Measurements from ENCODE around the gene MTRFR. TPM values are rescaled to one million over a fixed set of nuclear protein-coding genes. Genes with fewer than 3 reads are reported as not detected.
A peak's percentile ranks its signal among the peaks of the same experiment; 100 is the strongest.

The MTRFR gene
- total and polyA plus RNA-seq, 4 donors = 4.3 to 12.1 (median 10.0) TPM

GRCh38 chr12:123266679-123267277 lies 33.5 kb downstream of the MTRFR start:
- WGBS, 2 donors = 89 to 90% methylated on average over 19 of the region's 19 CpGs
- ATAC-seq (ENCODE audit: low FRiP score) = no peak
- intact Hi-C loops (cut with DNase I) = no loop called here
- H3K27ac ChIP-seq (ENCODE audit: low read depth in 1 of 2, low read length in 2 of 2) = no peak overlapping the region
- DNase-seq = peak in 1 of 2 donors; percentile 68
- H3K36me3 ChIP-seq (ENCODE audit: control insufficient read depth in 1 of 2, insufficient read depth in 2 of 2, low read length in 1 of 2) = peaks cover 0 to 5% of the 10 kb centered on the region in 2 donors
- no peaks in the 10 kb centered on the region for H3K4me1 ChIP-seq (ENCODE audit: control insufficient read depth in 1 of 2, insufficient read depth in 2 of 2, low read length in 2 of 2)
- H3K4me3 ChIP-seq (ENCODE audit: low read length in 2 of 2) = no peak overlapping the region
- no peaks in the 10 kb centered on the region for H3K9me3 ChIP-seq (ENCODE audit: control insufficient read depth, low read length)
- H3K27me3 ChIP-seq (ENCODE audit: control insufficient read depth in 1 of 2, insufficient read depth in 2 of 2, low read length in 1 of 2) = no peaks in the 10 kb centered on the region

- Histone ChIP-seq H3K9me3 (ENCODE audit: control insufficient read depth, low read length) (no peaks in the 10 kb centered on the region), H3K4me3 (ENCODE audit: low read length in 2 of 2) (no peak overlapping the region), H3K36me3 (ENCODE audit: control insufficient read depth in 1 of 2, insufficient read depth in 2 of 2, low read length in 1 of 2) (peaks cover 0 to 4% of the 10 kb centered on the region in 2 donors), H3K27me3 (ENCODE audit: control insufficient read depth in 1 of 2, insufficient read depth in 2 of 2, low read length in 1 of 2) (no peaks in the 10 kb centered on the region), H3K27ac (ENCODE audit: low read depth in 1 of 2, low read length in 2 of 2) (no peak overlapping the region), H3K4me1 (ENCODE audit: control insufficient read depth in 1 of 2, insufficient read depth in 2 of 2, low read length in 2 of 2) (no peaks in the 10 kb centered on the region)
- no peak for DNase-seq
- intact Hi-C loops (cut with DNase I) = no loop called here
- WGBS, 2 donors = 91% methylated on average over 7 of the region's 7 CpGs
- no peak for ATAC-seq (ENCODE audit: low FRiP score)
These were observed 34.2 kb downstream of the MTRFR start for GRCh38 chr12:123267335-123267920.

GRCh38 chr12:123267991-123268843 lies 35.0 kb downstream of the MTRFR start:
- peaks cover 0 to 4% of the 10 kb centered on the region in 2 donors for H3K36me3 ChIP-seq (ENCODE audit: control insufficient read depth in 1 of 2, insufficient read depth in 2 of 2, low read length in 1 of 2)
- H3K4me1 ChIP-seq (ENCODE audit: control insufficient read depth in 1 of 2, insufficient read depth in 2 of 2, low read length in 2 of 2) = no peaks in the 10 kb centered on the region
- intact Hi-C loops (cut with DNase I) = no loop called here
- no peak for ATAC-seq (ENCODE audit: low FRiP score)
- no peaks in the 10 kb centered on the region for H3K9me3 ChIP-seq (ENCODE audit: control insufficient read depth, low read length)
- DNase-seq = peak; percentile 62 to 79
- WGBS, 2 donors = 45 to 48% methylated on average over 36 of the region's 36 CpGs
- H3K4me3 ChIP-seq (ENCODE audit: low read length in 2 of 2) = no peak overlapping the region
- H3K27me3 ChIP-seq (ENCODE audit: control insufficient read depth in 1 of 2, insufficient read depth in 2 of 2, low read length in 1 of 2) = no peaks in the 10 kb centered on the region
- no peak overlapping the region for H3K27ac ChIP-seq (ENCODE audit: low read depth in 1 of 2, low read length in 2 of 2)

GRCh38 chr12:123268850-123269249 lies 35.6 kb downstream of the MTRFR start:
- DNase-seq (peak; percentile 51 to 67), ATAC-seq (ENCODE audit: low FRiP score) (no peak)
- H3K4me1 ChIP-seq (ENCODE audit: control insufficient read depth in 1 of 2, insufficient read depth in 2 of 2, low read length in 2 of 2) = no peaks in the 10 kb centered on the region
- intact Hi-C loops (cut with DNase I) = no loop called here
- 76 to 78% methylated on average over 13 of the region's 13 CpGs for WGBS, 2 donors
- peaks cover 0 to 4% of the 10 kb centered on the region in 2 donors for H3K36me3 ChIP-seq (ENCODE audit: control insufficient read depth in 1 of 2, insufficient read depth in 2 of 2, low read length in 1 of 2)
- H3K27me3 ChIP-seq (ENCODE audit: control insufficient read depth in 1 of 2, insufficient read depth in 2 of 2, low read length in 1 of 2) = no peaks in the 10 kb centered on the region
- no peaks in the 10 kb centered on the region for H3K9me3 ChIP-seq (ENCODE audit: control insufficient read depth, low read length)
- H3K4me3 ChIP-seq (ENCODE audit: low read length in 2 of 2) = no peak overlapping the region
- no peak overlapping the region for H3K27ac ChIP-seq (ENCODE audit: low read depth in 1 of 2, low read length in 2 of 2)

- peaks cover 0 to 4% of the 10 kb centered on the region in 2 donors for H3K36me3 ChIP-seq (ENCODE audit: control insufficient read depth in 1 of 2, insufficient read depth in 2 of 2, low read length in 1 of 2)
- no peaks in the 10 kb centered on the region for H3K27me3 ChIP-seq (ENCODE audit: control insufficient read depth in 1 of 2, insufficient read depth in 2 of 2, low read length in 1 of 2)
- H3K27ac ChIP-seq (ENCODE audit: low read depth in 1 of 2, low read length in 2 of 2) = peak overlapping the region in 1 of 2 donors; percentile 59
- H3K9me3 ChIP-seq (ENCODE audit: control insufficient read depth, low read length) = no peaks in the 10 kb centered on the region
- 5 to 8% methylated on average over 32 of the region's 32 CpGs for WGBS, 2 donors
- H3K4me1 ChIP-seq (ENCODE audit: control insufficient read depth in 1 of 2, insufficient read depth in 2 of 2, low read length in 2 of 2) = no peaks in the 10 kb centered on the region
- DNase-seq (peak; percentile 84 to 89), ATAC-seq (ENCODE audit: low FRiP score) (peak; percentile 68)
- intact Hi-C loops (cut with DNase I) = no loop called here
- peak overlapping the region; percentile 90 to 95 for H3K4me3 ChIP-seq (ENCODE audit: low read length in 2 of 2)
These were observed 36.2 kb downstream of the MTRFR start for GRCh38 chr12:123269395-123269892.

GRCh38 chr12:123269896-123270213 lies 36.6 kb downstream of the MTRFR start:
- H3K4me3 ChIP-seq (ENCODE audit: low read length in 2 of 2) = peak overlapping the region; percentile 90 to 95
- peak in 1 of 2 donors; percentile 50 for DNase-seq
- ATAC-seq (ENCODE audit: low FRiP score) = no peak
- H3K36me3 ChIP-seq (ENCODE audit: control insufficient read depth in 1 of 2, insufficient read depth in 2 of 2, low read length in 1 of 2) = peaks cover 0 to 4% of the 10 kb centered on the region in 2 donors
- H3K4me1 ChIP-seq (ENCODE audit: control insufficient read depth in 1 of 2, insufficient read depth in 2 of 2, low read length in 2 of 2) = no peaks in the 10 kb centered on the region
- no peaks in the 10 kb centered on the region for H3K9me3 ChIP-seq (ENCODE audit: control insufficient read depth, low read length)
- no peaks in the 10 kb centered on the region for H3K27me3 ChIP-seq (ENCODE audit: control insufficient read depth in 1 of 2, insufficient read depth in 2 of 2, low read length in 1 of 2)
- intact Hi-C loops (cut with DNase I) = no loop called here
- peak overlapping the region; percentile 15 to 59 for H3K27ac ChIP-seq (ENCODE audit: low read depth in 1 of 2, low read length in 2 of 2)
- 1% methylated on average over 7 of the region's 7 CpGs for WGBS, 2 donors

GRCh38 chr12:123270214-123271000 lies 37.2 kb downstream of the MTRFR start:
- Histone ChIP-seq H3K4me1 (ENCODE audit: control insufficient read depth in 1 of 2, insufficient read depth in 2 of 2, low read length in 2 of 2) (no peaks in the 10 kb centered on the region), H3K36me3 (ENCODE audit: control insufficient read depth in 1 of 2, insufficient read depth in 2 of 2, low read length in 1 of 2) (peaks cover 0 to 2% of the 10 kb centered on the region in 2 donors), H3K9me3 (ENCODE audit: control insufficient read depth, low read length) (no peaks in the 10 kb centered on the region), H3K4me3 (ENCODE audit: low read length in 2 of 2) (peak overlapping the region; percentile 90 to 95), H3K27me3 (ENCODE audit: control insufficient read depth in 1 of 2, insufficient read depth in 2 of 2, low read length in 1 of 2) (no peaks in the 10 kb centered on the region), H3K27ac (ENCODE audit: low read depth in 1 of 2, low read length in 2 of 2) (peak overlapping the region in 1 of 2 donors; percentile 15)
- DNase-seq (peak; percentile 59 to 79), ATAC-seq (ENCODE audit: low FRiP score) (peak; percentile 1)
- intact Hi-C loops (cut with DNase I) = no loop called here
- WGBS, 2 donors = 0% methylated on average over 40 to 51 of the region's 51 CpGs

- H3K4me3 ChIP-seq (ENCODE audit: low read length in 2 of 2) = peak overlapping the region; percentile 90 to 95
- H3K36me3 ChIP-seq (ENCODE audit: control insufficient read depth in 1 of 2, insufficient read depth in 2 of 2, low read length in 1 of 2) = peaks cover 0 to 2% of the 10 kb centered on the region in 2 donors
- 0 to 1% methylated on average over 44 to 108 of the region's 108 CpGs for WGBS, 2 donors
- no peaks in the 10 kb centered on the region for H3K4me1 ChIP-seq (ENCODE audit: control insufficient read depth in 1 of 2, insufficient read depth in 2 of 2, low read length in 2 of 2)
- no peak overlapping the region for H3K27ac ChIP-seq (ENCODE audit: low read depth in 1 of 2, low read length in 2 of 2)
- H3K9me3 ChIP-seq (ENCODE audit: control insufficient read depth, low read length) = no peaks in the 10 kb centered on the region
- DNase-seq = peak; percentile 83 to 92
- no peaks in the 10 kb centered on the region for H3K27me3 ChIP-seq (ENCODE audit: control insufficient read depth in 1 of 2, insufficient read depth in 2 of 2, low read length in 1 of 2)
- peak; percentile 66 for ATAC-seq (ENCODE audit: low FRiP score)
- intact Hi-C loops (cut with DNase I) = no loop called here
These were observed 37.9 kb downstream of the MTRFR start for GRCh38 chr12:123271001-123271668.
